HG02938 (cell line): ENCODE measurements around the gene ACVR2A.

Experiments
- ATAC-seq: cut with Tn5 transposase; IDR thresholded peaks from one replicate; pipeline ENCODE4 v1.9.1; 2021; ENCODE audit warnings: mild to moderate bottlenecking, moderate library complexity; ENCODE audit not compliant: unreplicated experiment

The ACVR2A gene

GRCh38 chr2:147917161-147917560 is 72.3 kb downstream of the ACVR2A start:
- ATAC-seq = no peak

DNA sequence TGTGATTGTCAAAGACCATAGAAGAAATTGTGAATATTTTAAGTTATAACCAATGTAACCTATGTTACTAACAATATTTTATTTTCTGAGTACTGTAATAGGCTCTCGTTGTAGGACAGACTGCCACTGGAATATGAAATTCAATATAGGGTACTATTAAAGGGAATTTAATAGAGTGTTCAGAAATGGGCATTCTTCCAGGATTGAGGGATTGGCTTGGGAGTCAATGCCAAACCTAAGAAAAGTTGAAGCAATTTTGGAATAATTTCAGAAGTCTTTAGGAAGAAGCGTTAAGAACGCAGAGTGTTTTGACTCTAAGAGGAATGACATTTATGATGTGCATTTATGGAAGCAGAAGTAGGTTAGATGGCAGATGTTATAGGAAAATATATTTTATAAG is 79.0 kb downstream of the ACVR2A start:
- no peak for ATAC-seq

DNA sequence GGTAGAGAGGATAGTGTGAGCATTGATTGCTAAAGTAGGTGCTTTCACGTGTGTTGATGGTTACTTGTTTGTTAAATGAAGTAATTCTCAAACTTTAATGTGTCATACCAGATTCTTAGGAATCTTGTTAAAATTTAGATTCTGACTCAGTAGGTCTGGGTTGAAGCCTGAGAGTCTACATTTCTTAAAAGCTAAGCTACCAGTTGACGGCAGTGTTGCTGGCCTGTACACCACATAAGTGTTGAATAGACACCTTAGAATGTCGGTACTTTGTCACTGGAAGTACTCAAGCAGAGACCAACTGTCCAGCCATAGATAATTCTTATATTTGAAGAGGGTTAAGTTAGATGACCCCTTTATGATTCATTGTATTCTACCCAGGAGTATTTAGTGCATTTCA is 79.8 kb downstream of the ACVR2A start:
- ATAC-seq = no peak

GRCh38 chr2:147925886-147926285 is 81.1 kb downstream of the ACVR2A start:
- no peak for ATAC-seq

GRCh38 chr2:147927053-147927588 is 82.3 kb downstream of the ACVR2A start:
- no peak for ATAC-seq

DNA sequence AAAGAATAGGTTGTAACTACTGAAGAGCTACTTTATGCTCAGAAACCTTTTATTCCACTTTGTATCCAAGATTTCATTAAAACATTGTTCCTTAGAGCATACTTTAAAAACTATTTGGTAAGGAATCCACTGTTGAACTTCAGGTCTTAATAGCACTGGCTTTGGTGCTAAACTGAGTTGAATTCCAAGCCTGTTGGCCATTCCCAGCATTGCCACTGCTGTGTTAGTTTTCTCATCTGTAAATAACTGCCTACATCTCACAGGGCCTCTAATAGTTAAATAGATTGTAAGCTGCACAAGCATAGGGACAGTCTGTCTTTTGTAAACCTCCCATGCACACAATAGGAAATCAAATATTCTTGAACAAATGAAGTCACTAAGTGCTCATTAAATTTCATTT is 89.1 kb downstream of the ACVR2A start:
- no peak for ATAC-seq

- ATAC-seq = no peak
Observed at GRCh38 chr2:147934881-147935620, 90.2 kb downstream of the ACVR2A start.

GRCh38 chr2:147937744-147938349 is 93.0 kb downstream of the ACVR2A start:
- ATAC-seq = no peak

DNA sequence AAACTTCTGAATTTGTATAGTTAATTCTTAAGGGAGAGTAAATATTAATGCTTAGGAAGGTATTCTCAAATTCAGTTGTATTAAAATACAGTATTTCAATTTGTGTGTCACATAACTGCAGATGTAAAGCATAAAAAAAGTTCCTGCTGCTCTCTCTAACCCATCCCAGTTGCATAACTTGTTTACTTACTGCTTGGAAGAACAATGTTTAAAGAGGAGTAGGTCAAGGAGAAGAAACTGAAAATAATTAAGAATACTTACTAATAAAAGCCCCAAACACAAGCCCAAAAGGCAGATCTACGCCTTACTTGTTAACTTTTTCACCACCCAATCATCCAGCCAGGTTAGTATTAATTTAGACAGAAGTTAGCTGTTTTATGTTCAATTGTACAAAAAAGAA is 94.5 kb downstream of the ACVR2A start:
- ATAC-seq = no peak

- ATAC-seq = no peak
Observed at GRCh38 chr2:147945660-147946059, 100.8 kb downstream of the ACVR2A start.

GRCh38 chr2:147952118-147952517 is 107.3 kb downstream of the ACVR2A start:
- ATAC-seq = no peak

- ATAC-seq = no peak
Observed at GRCh38 chr2:147968571-147968970, 123.7 kb downstream of the ACVR2A start.

DNA sequence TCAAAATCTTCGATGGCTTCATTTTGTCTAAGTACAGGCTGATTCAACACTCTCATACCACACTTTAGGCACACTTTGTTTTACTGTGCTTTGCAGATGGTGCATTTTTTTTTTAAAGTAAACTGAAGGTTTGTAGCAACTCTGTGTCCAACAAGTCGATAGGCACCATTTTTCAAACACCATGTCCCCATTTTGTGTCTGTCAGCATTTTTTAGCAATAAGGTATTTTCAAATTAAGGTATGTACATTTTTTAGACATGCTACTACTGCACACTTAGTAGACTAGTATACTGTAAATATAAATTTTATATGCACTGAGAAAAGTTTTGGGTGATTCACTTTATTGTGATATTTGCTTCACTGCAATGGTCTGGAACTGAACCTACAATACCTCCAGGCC is 131.3 kb downstream of the ACVR2A start:
- no peak for ATAC-seq

GRCh38 chr2:147977679-147978078 is 132.8 kb downstream of the ACVR2A start:
- no peak for ATAC-seq
